HG03354 (cell line): ENCODE measurements around the gene RNASE7.

Experiments used
- ATAC-seq: cut with Tn5 transposase; IDR thresholded peaks from one replicate; pipeline ENCODE4 v1.9.1; 2021; ENCODE audit warnings: mild to moderate bottlenecking; ENCODE audit not compliant: unreplicated experiment, poor library complexity, severe bottlenecking

Gene RNASE7

DNA sequence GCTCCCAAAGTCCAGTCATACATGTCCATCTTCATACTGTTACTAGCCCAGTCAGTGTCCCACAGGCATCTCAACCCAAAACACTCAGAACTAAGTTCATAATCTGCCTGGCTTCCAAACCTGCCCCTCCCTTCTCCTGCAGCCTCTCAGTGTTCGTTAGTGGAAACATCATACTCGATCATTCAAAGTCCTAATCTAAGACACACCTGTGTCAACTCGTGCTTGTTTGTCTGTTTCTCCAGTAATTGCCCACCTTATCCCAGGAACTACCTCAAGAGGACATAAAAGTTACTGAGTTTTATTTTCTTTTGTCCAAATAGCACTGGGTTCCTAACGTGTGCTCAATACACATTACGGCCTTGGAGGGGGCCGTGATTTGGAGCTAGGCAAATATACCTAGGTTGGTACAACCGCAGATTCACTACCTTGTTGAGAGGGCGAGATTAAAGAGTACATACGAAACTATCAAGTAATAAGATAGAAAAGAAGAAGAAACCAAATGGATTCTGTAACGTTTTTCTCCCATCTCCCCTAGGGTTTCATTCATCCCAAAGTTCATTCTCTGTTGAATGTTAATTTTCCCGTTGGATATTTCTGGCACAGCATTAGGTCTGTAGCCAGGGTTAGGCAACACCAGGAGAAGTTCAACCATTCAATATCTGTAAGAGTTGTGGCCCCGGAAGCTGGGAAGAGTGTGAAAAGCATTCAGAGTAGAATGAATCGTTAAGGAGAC lies 18.6 kb downstream of the RNASE7 start:
- ATAC-seq = no peak

DNA sequence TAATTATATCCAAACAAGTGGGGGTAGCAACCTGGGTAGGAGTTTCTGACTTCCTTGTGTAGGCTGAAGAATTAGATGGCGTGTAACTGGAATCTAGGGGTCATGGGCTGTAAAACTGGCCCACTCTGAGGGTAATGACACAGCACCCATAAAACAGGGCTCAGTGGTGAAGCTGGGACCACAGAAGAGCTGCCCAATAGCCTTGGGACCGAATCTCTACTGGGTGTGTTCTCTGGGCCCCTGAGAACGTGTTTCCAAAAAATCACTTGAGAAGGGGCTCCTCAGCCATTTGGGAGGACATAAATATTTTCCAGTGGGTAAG lies 19.1 kb downstream of the RNASE7 start:
- no peak for ATAC-seq

DNA sequence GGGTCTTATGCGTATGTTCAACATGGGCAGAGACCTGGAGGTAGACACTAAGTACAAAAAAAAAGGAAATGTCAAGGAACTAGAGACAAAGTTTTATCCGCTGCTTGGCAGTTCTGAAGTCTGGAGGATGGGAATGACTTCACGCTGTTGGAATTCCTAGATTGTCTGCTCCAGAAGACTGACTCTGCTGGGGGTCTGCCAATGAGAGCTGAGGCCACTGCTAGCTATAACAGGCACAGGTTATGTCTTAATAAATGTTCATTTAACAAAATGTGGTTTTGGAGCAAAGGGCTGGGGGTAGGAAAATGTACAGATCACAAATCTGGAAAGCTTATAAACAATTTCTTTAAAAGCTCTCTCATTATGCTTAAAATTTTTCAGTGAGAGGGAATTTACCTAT lies 21.3 kb downstream of the RNASE7 start:
- ATAC-seq = no peak

DNA sequence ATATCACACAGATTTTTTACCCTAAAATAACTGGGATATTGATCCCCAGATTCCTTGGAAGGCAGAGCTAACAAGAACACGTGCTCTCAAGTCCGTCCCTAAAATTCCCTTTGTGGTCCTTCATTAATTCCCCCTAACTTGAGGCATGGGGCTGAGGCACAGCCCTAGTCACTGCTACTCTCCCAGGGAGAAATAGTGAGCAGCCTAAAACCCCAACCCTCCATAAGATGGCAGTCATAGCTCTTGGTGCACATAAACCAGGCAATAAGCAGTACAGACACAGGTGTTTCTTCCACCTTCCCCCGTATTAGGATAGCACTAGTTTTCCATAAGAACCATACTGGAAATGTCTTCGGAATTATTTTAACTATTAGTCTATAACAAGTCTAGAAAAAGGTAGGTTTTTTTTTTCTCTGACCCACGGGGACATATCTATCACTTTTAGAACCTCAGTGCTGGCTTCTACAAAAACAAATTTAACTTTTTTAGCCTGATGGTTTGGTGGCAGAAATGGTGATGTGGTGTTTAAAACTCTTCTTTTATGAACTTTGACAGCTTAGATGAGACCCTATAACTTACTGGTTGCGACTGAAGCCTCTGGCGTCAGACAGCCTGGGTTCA lies 24.8 kb downstream of the RNASE7 start:
- no peak for ATAC-seq

DNA sequence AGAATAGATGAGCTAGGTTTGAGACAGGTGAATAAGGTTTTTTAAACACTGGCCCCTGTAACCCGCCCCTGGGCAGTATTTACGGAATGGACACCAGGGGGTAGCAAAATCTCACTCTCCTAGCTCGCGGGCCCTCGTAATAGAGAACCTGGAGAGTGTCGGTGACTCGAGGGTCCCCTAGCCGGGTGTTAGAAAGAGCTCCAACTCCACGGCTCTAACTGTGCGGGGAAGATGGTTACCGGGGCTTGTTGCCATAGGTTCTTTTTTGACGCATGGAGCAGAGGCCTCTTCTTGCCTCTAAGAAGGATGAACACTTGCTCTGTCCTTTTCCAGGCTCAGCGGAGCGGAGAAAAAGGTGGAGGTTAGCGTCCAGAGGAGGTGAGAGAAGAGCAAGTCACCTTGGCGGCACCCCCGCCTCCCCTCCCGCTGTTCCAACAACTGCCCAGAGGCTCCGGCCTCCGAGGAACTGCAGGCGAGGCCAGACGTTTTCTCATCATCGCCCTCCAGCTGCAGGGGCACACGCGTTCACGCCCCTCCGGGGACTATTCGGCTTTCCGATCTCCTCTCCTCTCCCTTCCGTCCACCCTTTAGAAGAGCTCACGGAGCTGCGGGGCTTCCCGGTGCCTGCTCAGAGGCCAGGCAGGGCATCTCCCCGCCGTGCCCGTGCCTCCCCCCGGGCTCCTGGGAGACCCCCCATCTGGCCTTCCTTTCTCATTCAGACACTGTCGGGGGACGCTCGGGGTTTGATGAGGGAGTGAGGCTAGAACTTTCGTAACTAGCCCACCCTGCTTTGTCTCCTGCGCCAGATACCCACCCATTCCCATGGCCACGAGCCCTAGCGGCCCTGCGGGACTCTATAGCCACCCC lies 26.6 kb downstream of the RNASE7 start:
- ATAC-seq = no peak

DNA sequence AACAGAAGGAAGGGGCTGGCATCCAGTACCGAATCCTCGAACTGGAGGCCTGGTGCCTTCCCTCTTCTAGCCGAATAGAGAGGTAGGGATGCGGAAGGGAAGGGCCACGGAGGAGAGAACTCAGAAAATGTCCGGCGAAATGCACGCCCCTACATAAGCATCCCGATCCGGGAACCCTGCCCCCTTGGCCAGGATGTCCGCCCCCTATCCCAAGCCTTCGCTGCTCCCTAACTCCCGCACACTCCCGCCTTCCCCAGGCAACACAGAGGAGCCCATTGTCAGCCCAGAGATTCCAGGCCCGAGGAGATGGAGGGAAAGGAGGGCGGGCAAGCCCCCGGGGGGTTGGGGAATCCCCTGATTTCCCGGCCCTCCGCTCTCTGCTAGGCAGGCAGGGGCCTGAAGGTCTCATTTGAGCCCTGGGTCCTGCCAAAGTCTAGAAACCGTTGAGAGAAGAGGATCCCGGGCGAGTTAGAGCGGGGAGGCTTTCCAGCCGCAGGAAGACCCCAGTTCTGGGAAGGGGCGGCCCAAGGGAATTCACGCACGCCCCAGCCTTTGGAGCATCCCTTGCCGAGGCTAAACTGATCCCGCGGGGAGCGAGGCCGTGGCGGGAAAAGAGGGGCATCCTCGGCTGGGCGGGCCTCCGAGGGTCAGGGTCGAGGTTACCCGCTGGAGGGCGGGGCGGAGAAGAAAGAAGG lies 27.4 kb downstream of the RNASE7 start:
- ATAC-seq = no peak

DNA sequence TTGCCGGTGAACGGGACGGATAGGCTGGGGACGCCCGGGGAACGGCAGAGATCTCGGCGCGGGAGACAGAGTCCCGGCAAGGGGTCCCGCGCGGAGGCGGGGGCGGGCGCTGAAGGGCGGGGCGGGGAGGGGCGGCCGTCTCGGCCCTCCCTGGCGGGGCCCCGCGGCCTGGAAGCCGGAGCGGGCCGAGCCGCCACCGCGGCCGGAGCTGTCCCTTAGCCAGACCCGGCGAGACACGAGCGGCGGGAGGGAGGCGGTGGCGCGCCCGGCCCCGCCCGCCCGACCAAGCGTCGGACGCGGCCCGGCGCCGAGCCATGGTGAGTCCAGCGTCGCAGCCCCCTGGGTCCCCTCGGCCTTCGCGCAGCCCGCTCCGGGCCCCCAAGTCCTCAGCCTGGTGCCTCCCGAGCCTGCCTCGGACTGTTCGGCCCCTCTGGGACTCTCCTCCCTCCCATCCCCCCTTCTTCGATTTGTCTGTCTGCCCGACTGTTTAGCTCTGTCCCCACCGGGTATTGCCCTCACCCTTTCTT lies 28.0 kb downstream of the RNASE7 start, which contains the start of gene ARHGEF40:
ARHGEF40 (plus strand) TSS at position 222 of the 527 bp plus-strand sequence; CDS start at position 315, 93 bp downstream.
- no peak for ATAC-seq

DNA sequence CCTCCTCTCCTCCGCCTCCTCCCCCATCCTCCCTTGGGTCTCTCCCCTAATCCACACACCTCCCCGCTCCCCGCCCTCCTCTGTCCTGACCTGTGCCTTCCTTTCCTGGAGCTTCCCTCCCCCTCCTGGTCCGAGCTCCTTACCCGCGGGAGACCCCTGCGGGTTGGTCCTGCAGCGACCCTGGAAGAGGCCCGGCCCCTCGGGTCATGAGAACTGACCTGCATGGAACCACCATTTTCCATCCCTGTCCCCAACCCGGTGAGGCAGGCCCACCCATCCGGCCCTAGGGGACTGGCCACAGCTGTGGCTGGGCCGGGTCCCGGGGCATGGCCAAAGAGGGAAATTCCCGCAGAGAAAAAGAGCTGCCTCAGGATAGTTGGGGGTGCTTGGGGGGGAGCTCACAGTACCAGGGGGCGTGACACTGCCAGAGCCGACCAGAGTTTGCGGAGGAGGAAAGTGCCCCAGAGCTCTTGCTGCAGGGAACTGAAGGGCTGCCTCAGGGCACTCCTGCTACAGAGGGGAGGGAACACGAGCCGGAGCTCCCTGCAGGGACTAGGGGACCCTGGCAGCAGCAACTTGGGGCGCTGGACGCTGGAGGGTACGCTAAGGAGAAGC lies 28.6 kb downstream of the RNASE7 start:
- ATAC-seq = peak; percentile 24

DNA sequence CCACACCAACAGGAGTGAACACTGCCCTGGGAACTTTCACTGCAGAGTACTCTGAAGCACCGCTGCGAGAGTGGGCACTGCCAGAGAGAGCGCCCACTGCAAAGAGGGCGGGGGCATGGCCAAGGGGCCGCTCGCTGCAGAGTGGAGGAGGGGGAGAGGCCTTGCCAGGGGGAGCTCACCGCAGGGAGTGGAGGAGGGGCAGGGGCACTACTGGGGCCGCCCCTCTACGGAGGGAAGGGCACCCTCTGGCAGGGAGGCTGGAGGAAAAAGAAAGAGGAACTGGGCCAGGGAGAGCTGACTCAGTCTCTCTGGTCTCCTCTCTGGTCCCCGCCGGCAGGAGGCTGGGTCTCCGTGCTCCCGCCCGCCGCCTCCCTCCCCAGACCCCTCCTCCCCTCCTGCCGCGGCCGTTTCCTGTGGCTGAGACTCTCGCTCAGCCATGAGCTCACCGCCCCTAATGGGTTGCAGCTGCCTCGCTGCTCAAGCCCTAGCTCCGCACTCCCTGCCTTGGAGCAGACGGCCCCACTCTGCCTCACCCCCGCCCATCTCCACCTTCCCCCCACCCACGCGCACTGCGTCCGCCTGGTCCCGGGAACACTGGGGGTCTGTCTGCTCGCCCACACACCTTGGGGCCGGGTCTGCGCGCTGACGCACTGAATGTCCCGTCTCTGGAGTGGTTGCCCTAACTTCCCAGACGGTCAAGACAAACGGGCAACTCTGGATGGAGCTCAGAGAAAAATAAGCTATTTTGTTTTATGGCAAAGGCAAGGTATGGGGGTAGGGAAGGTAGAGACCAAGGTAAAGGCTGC lies 29.3 kb downstream of the RNASE7 start:
- ATAC-seq = peak; percentile 73

DNA sequence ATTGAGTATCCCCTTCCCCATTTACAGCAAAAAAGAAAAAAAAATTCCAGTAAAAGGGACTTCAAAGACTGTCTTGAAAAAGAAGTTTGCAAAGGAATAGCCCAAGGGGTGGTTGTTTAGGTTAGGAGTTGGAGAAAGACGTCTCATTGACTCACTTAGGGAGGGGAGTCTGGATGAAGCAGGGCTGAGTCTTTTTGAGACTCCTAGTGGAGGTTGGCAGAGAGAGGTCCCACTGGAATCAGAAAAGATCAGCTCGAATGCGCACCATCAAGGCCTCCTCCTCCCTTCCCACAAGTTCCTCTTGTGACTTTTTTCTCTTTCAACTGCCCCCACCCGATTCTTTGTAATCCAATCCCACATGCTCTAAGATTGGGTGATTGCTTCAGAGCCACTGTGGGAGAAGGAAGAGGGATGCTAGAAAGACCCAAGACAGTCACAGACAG lies 29.9 kb downstream of the RNASE7 start:
- no peak for ATAC-seq

DNA sequence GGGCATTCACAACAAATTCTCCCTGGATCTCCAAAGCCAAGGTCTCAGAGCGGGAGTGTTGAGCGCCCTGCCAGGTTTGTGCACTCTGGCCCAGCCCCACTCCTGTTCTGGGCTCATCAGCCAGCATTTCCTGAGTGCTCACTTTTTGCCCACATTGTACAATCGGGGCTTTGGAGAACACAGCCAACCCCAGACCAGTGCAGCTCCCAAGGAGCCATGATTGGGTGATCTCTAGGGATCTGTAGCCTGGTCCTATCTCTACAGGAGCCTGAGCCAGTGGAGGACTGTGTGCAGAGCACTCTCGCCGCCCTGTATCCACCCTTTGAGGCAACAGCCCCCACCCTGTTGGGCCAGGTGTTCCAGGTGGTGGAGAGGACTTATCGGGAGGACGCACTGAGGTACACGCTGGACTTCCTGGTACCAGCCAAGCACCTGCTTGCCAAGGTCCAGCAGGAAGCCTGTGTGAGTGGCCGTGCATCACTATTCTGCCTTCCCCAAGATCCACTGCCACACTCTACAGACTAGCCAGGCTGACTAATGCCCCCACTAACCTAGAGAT lies 30.7 kb downstream of the RNASE7 start:
- no peak for ATAC-seq

DNA sequence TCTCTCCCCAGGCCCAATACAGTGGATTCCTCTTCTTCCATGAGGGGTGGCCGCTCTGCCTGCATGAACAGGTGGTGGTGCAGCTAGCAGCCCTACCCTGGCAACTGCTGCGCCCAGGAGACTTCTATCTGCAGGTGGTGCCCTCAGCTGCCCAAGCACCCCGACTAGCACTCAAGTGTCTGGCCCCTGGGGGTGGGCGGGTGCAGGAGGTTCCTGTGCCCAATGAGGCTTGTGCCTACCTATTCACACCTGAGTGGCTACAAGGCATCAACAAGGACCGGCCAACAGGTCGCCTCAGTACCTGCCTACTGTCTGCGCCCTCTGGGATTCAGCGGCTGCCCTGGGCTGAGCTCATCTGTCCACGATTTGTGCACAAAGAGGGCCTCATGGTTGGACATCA lies 31.8 kb downstream of the RNASE7 start:
- ATAC-seq = no peak

DNA sequence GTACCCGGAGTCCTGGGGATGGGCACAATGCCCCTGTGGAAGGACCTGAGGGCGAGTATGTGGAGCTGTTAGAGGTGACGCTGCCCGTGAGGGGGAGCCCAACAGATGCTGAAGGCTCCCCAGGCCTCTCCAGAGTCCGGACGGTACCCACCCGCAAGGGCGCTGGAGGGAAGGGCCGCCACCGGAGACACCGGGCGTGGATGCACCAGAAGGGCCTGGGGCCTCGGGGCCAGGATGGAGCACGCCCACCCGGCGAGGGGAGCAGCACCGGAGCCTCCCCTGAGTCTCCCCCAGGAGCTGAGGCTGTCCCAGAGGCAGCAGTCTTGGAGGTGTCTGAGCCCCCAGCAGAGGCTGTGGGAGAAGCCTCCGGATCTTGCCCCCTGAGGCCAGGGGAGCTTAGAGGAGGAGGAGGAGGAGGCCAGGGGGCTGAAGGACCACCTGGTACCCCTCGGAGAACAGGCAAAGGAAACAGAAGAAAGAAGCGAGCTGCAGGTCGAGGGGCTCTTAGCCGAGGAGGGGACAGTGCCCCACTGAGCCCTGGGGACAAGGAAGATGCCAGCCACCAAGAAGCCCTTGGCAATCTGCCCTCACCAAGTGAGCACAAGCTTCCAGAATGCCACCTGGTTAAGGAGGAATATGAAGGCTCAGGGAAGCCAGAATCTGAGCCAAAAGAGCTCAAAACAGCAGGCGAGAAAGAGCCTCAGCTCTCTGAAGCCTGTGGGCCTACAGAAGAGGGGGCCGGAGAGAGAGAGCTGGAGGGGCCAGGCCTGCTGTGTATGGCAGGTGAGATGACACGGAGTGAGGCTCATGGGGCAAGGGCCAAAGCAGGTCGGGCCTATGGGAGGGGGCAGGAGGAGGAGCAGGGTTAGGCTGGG lies 32.5 kb downstream of the RNASE7 start:
- no peak for ATAC-seq

DNA sequence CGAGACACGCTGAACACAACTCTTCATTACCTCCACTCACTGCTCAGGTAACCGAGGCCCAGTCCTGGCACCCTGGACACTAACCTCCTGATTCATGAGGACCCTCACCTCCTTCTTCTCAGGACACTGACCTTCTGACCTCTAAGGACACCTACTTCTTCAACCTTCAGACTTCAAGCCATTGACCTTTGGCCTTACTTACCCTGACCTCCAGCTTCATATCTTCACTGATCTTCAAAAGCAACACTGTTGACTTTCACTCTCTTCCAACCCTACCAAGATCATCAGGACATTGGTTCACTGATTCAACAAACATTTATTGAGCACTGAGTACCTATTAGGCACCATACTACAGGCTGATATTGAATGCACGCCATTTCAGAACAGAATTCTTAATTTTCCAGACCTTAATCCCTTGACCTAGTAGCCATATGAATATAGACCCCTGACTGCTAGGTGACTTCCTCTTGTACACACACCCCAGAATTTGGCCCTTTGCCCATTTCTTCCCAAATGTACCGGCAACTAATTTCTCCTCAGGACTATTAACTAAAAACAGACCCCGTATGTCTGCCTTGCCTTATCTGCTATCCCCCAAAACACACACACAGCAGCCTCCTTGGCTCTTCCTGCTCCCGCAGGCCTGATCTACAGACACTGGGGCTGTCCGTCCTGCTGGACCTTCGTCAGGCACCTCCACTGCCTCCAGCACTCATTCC lies 33.7 kb downstream of the RNASE7 start:
- no peak for ATAC-seq

DNA sequence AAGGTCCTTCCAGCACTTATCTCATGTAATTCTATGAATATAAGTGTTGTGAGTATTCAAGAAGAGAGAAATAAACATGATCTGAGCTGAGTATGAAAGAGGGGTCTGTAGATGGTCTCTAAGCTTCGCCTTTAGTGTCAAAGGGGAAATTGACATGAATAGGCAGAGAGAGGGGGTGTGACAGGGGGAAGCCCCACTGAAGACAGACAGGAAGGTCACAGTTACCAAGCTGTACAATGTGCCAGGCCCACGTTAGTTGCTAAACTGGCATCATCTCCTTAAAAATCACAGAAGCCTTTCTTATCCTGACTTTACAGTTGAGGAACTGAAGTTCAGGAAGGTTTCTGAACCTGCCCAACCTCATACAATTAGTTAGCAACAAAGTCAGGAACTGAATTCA lies 35.5 kb downstream of the RNASE7 start:
- ATAC-seq = no peak

DNA sequence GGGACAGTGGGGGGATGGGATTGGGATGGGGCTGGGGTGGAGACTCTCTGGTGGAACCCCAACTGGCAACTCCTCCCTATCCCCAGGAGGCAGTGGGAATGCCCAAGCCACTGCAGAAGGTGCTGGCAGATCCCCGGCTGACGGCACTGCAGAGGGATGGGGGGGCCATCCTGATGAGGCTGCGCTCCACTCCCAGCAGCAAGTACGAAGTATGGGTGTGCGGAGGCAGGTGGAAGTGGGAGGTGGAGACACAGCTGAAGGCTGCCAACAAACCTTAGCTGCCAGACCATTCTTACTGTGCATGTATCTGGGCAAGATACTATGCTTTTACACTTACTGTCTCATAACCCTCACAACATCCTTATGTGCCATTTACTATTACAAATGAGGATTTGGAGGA lies 36.1 kb downstream of the RNASE7 start:
- no peak for ATAC-seq

DNA sequence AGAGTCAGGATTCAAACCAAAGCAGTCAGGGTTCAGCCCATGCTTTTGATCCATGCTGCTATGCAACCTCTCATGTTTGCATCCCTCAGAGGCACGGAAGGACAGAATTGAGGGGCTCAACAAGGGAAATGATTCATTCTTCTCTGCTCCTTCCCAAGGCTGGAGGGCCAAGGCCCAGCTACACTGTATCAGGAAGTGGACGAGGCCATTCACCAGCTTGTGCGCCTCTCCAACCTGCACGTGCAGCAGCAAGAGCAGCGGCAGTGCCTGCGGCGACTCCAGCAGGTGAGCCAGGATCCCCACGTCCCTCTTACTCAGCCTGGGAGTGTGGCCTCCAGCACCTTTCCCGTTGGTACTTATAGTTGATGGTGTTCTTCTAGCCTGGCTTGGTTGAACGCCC lies 36.6 kb downstream of the RNASE7 start:
- ATAC-seq = no peak
